ENCODE results near the gene HSPA12B.

Gene HSPA12B

DNA sequence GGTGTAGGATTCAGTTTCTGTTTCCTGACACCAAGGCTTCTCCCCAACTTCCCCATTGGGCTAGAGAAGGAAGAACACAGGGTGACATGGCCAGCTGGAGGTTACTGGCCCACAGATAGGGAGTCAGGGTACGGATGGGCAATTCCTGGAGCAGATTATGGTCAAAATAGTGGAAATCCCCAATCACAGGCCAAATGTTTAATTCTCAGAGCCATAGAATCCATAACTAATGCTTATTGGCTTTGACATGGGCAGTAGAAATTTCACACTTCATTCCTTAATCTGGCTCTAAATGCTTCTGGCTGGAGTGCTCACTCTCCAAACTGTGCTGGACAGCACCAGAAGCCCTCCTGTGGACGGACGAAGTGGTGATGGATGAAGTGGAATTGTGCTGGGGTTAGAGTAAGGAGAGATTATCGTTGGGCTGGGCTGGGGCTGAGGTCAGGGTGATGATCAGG lies 21.0 kb upstream of the HSPA12B start:
- no peak overlapping the region for H3K27ac ChIP-seq
- TF ChIP-seq CTCF (conservative IDR thresholded peaks at IDR 0.05) (no peak), ZFX (IDR thresholded peaks at IDR 0.05) (no peak)

GRCh38 chr20:3712279-3712873 lies 20.1 kb upstream of the HSPA12B start, which contains the start of gene SIGLEC1:
Gene SIGLEC1 (minus strand): TSS chr20:3712600. CDS start chr20:3707128, 5,472 bp downstream.
- H3K27ac ChIP-seq = no peak within 1 kb of the TSS
- TF ChIP-seq CTCF (conservative IDR thresholded peaks at IDR 0.05) = no peak
- no peak for TF ChIP-seq ZFX (IDR thresholded peaks at IDR 0.05)

DNA sequence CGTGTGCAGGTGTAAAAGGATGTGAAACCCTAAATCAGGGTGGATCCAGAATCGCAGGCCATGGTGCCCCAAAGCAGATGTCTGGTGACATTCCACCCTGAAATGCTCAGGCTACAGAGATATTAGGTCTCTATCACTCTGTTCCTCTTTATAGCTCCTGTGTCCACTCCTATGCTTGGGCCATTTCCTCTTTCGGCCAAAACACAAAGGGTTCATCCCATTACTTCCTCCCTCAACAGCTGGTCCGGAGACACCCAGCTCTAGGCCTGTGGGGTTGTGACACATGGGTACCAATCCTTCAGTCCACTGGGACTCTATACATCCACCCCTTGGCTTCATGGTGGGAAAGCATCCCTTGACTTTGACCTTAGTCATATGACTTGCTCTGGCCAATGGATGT lies 18.4 kb upstream of the HSPA12B start:
- H3K27ac ChIP-seq = no peak overlapping the region
- no peak for TF ChIP-seq ZFX (IDR thresholded peaks at IDR 0.05)
- no peak for TF ChIP-seq CTCF (conservative IDR thresholded peaks at IDR 0.05)

GRCh38 chr20:3716195-3716834 lies 16.2 kb upstream of the HSPA12B start:
- no peak overlapping the region for H3K27ac ChIP-seq
- no peak for TF ChIP-seq ZFX (IDR thresholded peaks at IDR 0.05)
- TF ChIP-seq CTCF (conservative IDR thresholded peaks at IDR 0.05) = peak; percentile 68

- no peak overlapping the region for H3K27ac ChIP-seq
- no peak for TF ChIP-seq CTCF (conservative IDR thresholded peaks at IDR 0.05)
- TF ChIP-seq ZFX (IDR thresholded peaks at IDR 0.05) = no peak
Measured at GRCh38 chr20:3719046-3719445, 13.4 kb upstream of the HSPA12B start.

- no peak overlapping the region for H3K27ac ChIP-seq
- TF ChIP-seq ZFX (IDR thresholded peaks at IDR 0.05) (no peak), CTCF (conservative IDR thresholded peaks at IDR 0.05) (no peak)
Measured at GRCh38 chr20:3720068-3720467, 12.4 kb upstream of the HSPA12B start.

DNA sequence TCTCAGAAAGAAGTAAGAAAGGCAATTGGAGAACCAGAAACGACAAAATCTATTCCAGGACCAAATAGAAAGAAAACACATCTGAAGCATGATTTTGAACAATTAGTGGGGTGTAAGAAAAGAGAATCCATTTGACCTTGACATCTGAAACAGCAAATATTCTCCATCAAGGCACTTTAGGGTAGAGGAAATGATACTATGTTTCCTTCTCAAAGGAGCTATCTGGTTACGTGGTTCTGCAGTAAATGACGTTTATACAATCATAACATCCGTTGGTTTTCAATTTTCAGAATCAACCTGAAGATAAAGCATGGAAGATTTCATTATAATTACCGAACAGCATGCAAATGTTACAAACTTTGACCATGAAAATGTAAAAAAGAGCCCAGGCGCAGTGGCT lies 11.9 kb upstream of the HSPA12B start:
- no peak for TF ChIP-seq CTCF (conservative IDR thresholded peaks at IDR 0.05)
- TF ChIP-seq ZFX (IDR thresholded peaks at IDR 0.05) = no peak
- no peak overlapping the region for H3K27ac ChIP-seq
